Chondrocyte (in vitro differentiated cells): ENCODE results near the gene STK24. TPM values are rescaled to one million over a fixed set of nuclear protein-coding genes. Genes with fewer than 3 reads are reported as not detected.

Source experiments
- DNase-seq: peaks from one replicate; pipeline ENCODE4 v3.0.0; 2021; ENCODE audit warnings: mixed read lengths, low spot score
- H3K27ac Mint-ChIP-seq: one replicate; pipeline ENCODE4 v1.8.0; 2021; ENCODE audit warnings: mild to moderate bottlenecking, moderate library complexity, mixed read lengths; ENCODE audit not compliant: unreplicated experiment
- H3K27me3 Mint-ChIP-seq: 2 replicates; pipeline ENCODE4 v1.8.0; 2021; ENCODE audit warnings: low read depth, mixed read lengths
- H3K36me3 Mint-ChIP-seq: 2 replicates; pipeline ENCODE4 v1.8.0; 2021; ENCODE audit warnings: low read depth, mixed read lengths
- H3K4me1 Mint-ChIP-seq: 2 replicates; pipeline ENCODE4 v1.8.0; 2021; ENCODE audit warnings: low read depth, mild to moderate bottlenecking, mixed read lengths
- H3K4me3 Mint-ChIP-seq: one replicate; pipeline ENCODE4 v1.8.0; 2021; ENCODE audit warnings: mild to moderate bottlenecking, moderate library complexity, mixed read lengths; ENCODE audit not compliant: unreplicated experiment
- H3K9me3 Mint-ChIP-seq: 2 replicates; pipeline ENCODE4 v1.8.0; 2021; ENCODE audit warnings: low read depth, mixed read lengths
- CTCF ChIP-seq: fragments of 200-600 bp; sonication (generic); IDR thresholded peaks from 2 replicates; pipeline ENCODE4 v1.5.0; 2021; ENCODE audit warnings: antibody characterized with exemption, mild to moderate bottlenecking, moderate library complexity
- total RNA-seq: library from RNA; stranded (reverse); gene quantifications from 3 replicates; pipeline ENCODE4 v1.2.1, GENCODE V29; 2021

Gene STK24
- total RNA-seq, 1 donor from 2014 or later: 100 TPM

GRCh38 chr13:98613591-98613990 is 36.7 kb upstream of the STK24 start:
- no peaks in the 10 kb centered on the region for H3K4me1 Mint-ChIP-seq
- no peak overlapping the region for H3K27ac Mint-ChIP-seq
- no peaks in the 10 kb centered on the region for H3K36me3 Mint-ChIP-seq
- no peak overlapping the region for H3K4me3 Mint-ChIP-seq
- DNase-seq: no peak
- H3K27me3 Mint-ChIP-seq: peaks cover 12% of the 10 kb centered on the region
- TF ChIP-seq CTCF: no peak
- H3K9me3 Mint-ChIP-seq: no peaks in the 10 kb centered on the region

- H3K4me1 Mint-ChIP-seq: no peaks in the 10 kb centered on the region
- no peak overlapping the region for H3K4me3 Mint-ChIP-seq
- H3K27ac Mint-ChIP-seq: no peak overlapping the region
- no peak for DNase-seq
- no peak for TF ChIP-seq CTCF
- H3K27me3 Mint-ChIP-seq: peaks cover 10% of the 10 kb centered on the region
- no peaks in the 10 kb centered on the region for H3K9me3 Mint-ChIP-seq
- H3K36me3 Mint-ChIP-seq: no peaks in the 10 kb centered on the region
Observed at GRCh38 chr13:98609756-98610155, 32.8 kb upstream of the STK24 start.

- no peak overlapping the region for H3K4me3 Mint-ChIP-seq
- no peak for DNase-seq
- TF ChIP-seq CTCF: no peak
- no peak overlapping the region for H3K27ac Mint-ChIP-seq
- peaks cover 3% of the 10 kb centered on the region for H3K27me3 Mint-ChIP-seq
- no peaks in the 10 kb centered on the region for H3K36me3 Mint-ChIP-seq
- no peaks in the 10 kb centered on the region for H3K4me1 Mint-ChIP-seq
- H3K9me3 Mint-ChIP-seq: no peaks in the 10 kb centered on the region
Observed at GRCh38 chr13:98606296-98606695, 29.4 kb upstream of the STK24 start.

- peaks cover 11% of the 10 kb centered on the region for H3K4me1 Mint-ChIP-seq
- peak overlapping the region; percentile 2 for H3K27ac Mint-ChIP-seq
Observed at GRCh38 chr13:98599502-98600328, 22.8 kb upstream of the STK24 start.

GRCh38 chr13:98598043-98598442 is 21.1 kb upstream of the STK24 start:
- DNase-seq: no peak
- Mint-ChIP-seq H3K4me3 (no peak overlapping the region), H3K4me1 (peaks cover 11% of the 10 kb centered on the region), H3K36me3 (no peaks in the 10 kb centered on the region), H3K9me3 (no peaks in the 10 kb centered on the region), H3K27me3 (no peaks in the 10 kb centered on the region), H3K27ac (no peak overlapping the region)
- TF ChIP-seq CTCF: peak; percentile 22

More at GRCh38 chr13:98599502-98600328, 22.8 kb upstream of the STK24 start:
- H3K36me3 Mint-ChIP-seq: no peaks in the 10 kb centered on the region
- H3K27me3 Mint-ChIP-seq: no peaks in the 10 kb centered on the region
- no peak overlapping the region for H3K4me3 Mint-ChIP-seq
- no peaks in the 10 kb centered on the region for H3K9me3 Mint-ChIP-seq
- TF ChIP-seq CTCF: no peak
- DNase-seq: no peak
